OCI-LY7 (cell line): Measurements from ENCODE around the gene NAPB. TPM values are rescaled to one million over a fixed set of nuclear protein-coding genes. Genes with fewer than 3 reads are reported as not detected.

ENCODE experiments used
- BruUV-seq: library from RNA; stranded (reverse); fragments of 400-500 nt; replicated peaks from 2 replicates; lab custom pipeline; 2021; lab: Mats Ljungman, UMichigan
- CTCF ChIA-PET: fragments of 300-600 bp; sonication (Branson Sonifier 250); formaldehyde crosslinking; loops from one replicate; lab custom pipeline; 2022; ENCODE audit warnings: antibody characterized with exemption; ENCODE audit not compliant: unreplicated experiment; lab: Charles Lee
- POLR2A ChIA-PET: fragments of 300-600 bp; sonication (Branson Sonifier 250); formaldehyde crosslinking; loops from one replicate; lab custom pipeline; 2022; ENCODE audit warnings: antibody characterized with exemption; lab: Charles Lee
- DNase-seq: peaks from one replicate; pipeline ENCODE4 v3.0.0-alpha.2; 2015; ENCODE audit warnings: low spot score
- H2AFZ ChIP-seq: fragments of 200-600 bp; sonication (generic), shearing (Covaris generic); 2 replicates; pipeline ENCODE4 v1.6.1; 2014; ENCODE audit warnings: mild to moderate bottlenecking, antibody characterized with exemption, low read length, moderate library complexity
- H3K27ac ChIP-seq: fragments of 200-600 bp; sonication (generic); 2 replicates; pipeline ENCODE4 v1.5.1; 2014; ENCODE audit warnings: mixed run types, low read depth, mild to moderate bottlenecking, moderate library complexity, low read length, inconsistent platforms; ENCODE audit not compliant: poor library complexity, severe bottlenecking
- H3K36me3 ChIP-seq: fragments of 200-600 bp; sonication (generic); 2 replicates; pipeline ENCODE4 v1.6.1; 2014; ENCODE audit warnings: mild to moderate bottlenecking, antibody characterized with exemption, low read length, moderate library complexity, mixed read lengths; ENCODE audit not compliant: insufficient read depth
- H3K4me1 ChIP-seq: fragments of 200-600 bp; sonication (generic); 2 replicates; pipeline ENCODE4 v1.5.1; 2014; ENCODE audit warnings: mild to moderate bottlenecking, low read length; ENCODE audit not compliant: insufficient read depth, poor library complexity, severe bottlenecking
- H3K4me2 ChIP-seq: fragments of 200-600 bp; sonication (generic); 2 replicates; pipeline ENCODE4 v1.6.1; 2014; ENCODE audit warnings: mild to moderate bottlenecking, low read length
- H3K4me3 ChIP-seq: fragments of 200-600 bp; sonication (generic); 2 replicates; pipeline ENCODE4 v1.5.1; 2014; ENCODE audit warnings: mild to moderate bottlenecking, low read depth, low read length; ENCODE audit not compliant: poor library complexity, severe bottlenecking
- H3K79me2 ChIP-seq: fragments of 200-600 bp; sonication (generic); 2 replicates; pipeline ENCODE4 v1.6.1; 2016; ENCODE audit warnings: low read depth, mild to moderate bottlenecking, low read length, moderate library complexity, mixed read lengths; ENCODE audit not compliant: insufficient read depth
- H3K9me2 ChIP-seq: fragments of 200-600 bp; sonication (generic); 2 replicates; pipeline ENCODE4 v1.6.1; 2016; ENCODE audit warnings: mild to moderate bottlenecking, low read length, mixed read lengths; ENCODE audit not compliant: insufficient read depth
- H3K9me3 ChIP-seq: fragments of 200-600 bp; sonication (generic); 2 replicates; pipeline ENCODE4 v1.6.1; 2014; ENCODE audit warnings: mild to moderate bottlenecking, mixed run types, low read length, mixed read lengths
- H4K20me1 ChIP-seq: fragments of 200-600 bp; sonication (generic); 2 replicates; pipeline ENCODE4 v1.6.1; 2014; ENCODE audit warnings: mild to moderate bottlenecking, antibody characterized with exemption, low read length, moderate library complexity, mixed read lengths; ENCODE audit not compliant: insufficient read depth
- EZH2phosphoT487 ChIP-seq: fragments of 200-600 bp; sonication (generic); IDR thresholded peaks from 2 replicates; pipeline ENCODE4 v1.6.1; 2018; ENCODE audit warnings: low read depth, borderline replicate concordance, mild to moderate bottlenecking, mixed run types, antibody characterized with exemption, low read length, moderate library complexity, mixed read lengths
- intact Hi-C: fragments of 100-400 bp; cut with micrococcal nuclease; formaldehyde crosslinking; loops from one replicate; pipeline ENCODE4 v1.10.0; 2022; ENCODE audit not compliant: unreplicated experiment
- total RNA-seq, 2 experiments: library from RNA; depleted of rRNA in 1 of 2; stranded (reverse); fragments of >200 nt in 1 of 2; shearing (Covaris generic) in 1 of 2; gene quantifications; 2 replicates each; pipeline ENCODE4 v1.2.3, GENCODE V29; 2014 to 2022
- TF ChIP-seq, protein P1 (sequence below): fragments of 200-600 bp; sonication (generic); conservative IDR thresholded peaks from 2 replicates; pipeline ENCODE4 v1.5.1; 2014; ENCODE audit warnings: mild to moderate bottlenecking, antibody characterized with exemption, low read length, moderate library complexity, mixed read lengths

NAPB gene
- total RNA-seq, 2 experiments from 2014 or later = 9.3 to 12.1 TPM

DNA sequence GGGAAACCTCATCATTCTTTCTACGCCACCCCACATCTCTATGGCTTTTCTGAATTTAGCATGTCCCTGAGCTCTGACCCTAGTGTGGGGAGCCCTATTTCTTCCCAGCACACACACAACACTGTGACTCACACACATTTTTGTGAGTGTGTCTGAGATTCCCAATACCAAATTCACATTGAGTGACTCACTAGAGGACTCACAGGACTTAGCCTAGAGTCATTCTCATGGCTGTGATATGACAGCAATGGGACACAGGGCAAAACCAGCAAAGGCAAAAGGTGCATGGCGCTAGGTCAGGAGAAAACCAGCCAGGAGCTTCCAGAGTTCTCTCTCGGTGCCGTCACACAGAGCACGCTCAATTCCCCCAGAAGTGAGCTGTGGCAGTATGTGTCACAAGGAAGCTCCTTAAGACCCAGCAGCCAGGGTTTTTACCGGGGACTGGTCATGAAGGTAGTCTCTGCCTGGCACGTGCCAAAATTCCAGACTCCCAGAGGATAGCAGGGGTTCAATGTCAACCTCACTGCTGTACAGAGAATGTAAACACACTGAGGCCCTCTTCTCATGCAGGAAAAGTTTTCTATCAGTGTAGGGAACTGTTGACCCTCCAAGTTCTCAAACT, 24.4 kb upstream of the NAPB start:
- Histone ChIP-seq H3K36me3 (no peaks in the 10 kb centered on the region), H3K9me3 (no peaks in the 10 kb centered on the region), H2AFZ (no peak overlapping the region), H3K4me1 (no peaks in the 10 kb centered on the region), H3K79me2 (no peaks in the 10 kb centered on the region), H3K9me2 (no peaks in the 10 kb centered on the region), H3K27ac (no peak overlapping the region), H4K20me1 (no peaks in the 10 kb centered on the region), H3K4me2 (no peak overlapping the region), H3K4me3 (no peak overlapping the region)
- TF ChIP-seq, protein P1, sequence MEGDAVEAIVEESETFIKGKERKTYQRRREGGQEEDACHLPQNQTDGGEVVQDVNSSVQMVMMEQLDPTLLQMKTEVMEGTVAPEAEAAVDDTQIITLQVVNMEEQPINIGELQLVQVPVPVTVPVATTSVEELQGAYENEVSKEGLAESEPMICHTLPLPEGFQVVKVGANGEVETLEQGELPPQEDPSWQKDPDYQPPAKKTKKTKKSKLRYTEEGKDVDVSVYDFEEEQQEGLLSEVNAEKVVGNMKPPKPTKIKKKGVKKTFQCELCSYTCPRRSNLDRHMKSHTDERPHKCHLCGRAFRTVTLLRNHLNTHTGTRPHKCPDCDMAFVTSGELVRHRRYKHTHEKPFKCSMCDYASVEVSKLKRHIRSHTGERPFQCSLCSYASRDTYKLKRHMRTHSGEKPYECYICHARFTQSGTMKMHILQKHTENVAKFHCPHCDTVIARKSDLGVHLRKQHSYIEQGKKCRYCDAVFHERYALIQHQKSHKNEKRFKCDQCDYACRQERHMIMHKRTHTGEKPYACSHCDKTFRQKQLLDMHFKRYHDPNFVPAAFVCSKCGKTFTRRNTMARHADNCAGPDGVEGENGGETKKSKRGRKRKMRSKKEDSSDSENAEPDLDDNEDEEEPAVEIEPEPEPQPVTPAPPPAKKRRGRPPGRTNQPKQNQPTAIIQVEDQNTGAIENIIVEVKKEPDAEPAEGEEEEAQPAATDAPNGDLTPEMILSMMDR = no peak
- TF ChIP-seq EZH2phosphoT487 = no peak
- intact Hi-C loops = no loop called here
- BruUV-seq = no TSS peak
- no peak for DNase-seq
- ChIA-PET CTCF (no interaction called here), POLR2A (interaction anchor here (0.7 kb wide), 1 partner anchor 231 kb away, joined by 4 read pairs; no protein-coding TSS in a partner anchor)

DNA sequence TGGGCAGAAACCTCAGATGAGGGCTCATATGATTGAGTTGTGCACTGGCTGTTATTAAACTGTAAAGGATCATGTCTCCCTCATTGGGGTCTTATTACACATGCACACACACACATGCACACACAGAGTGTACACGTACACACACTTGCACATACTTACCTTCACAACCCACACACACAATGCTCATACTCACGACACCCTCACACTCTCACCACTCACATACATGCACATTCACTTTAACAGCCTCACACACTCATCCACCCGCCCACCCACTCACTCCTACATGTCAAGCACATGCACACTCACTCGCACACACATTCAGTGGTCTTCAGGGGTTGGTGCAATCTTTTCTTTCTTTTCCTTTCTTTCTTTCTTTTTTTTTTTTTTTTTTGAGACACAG, 23.6 kb upstream of the NAPB start:
- no peak overlapping the region for H3K4me3 ChIP-seq
- ChIA-PET POLR2A (interaction anchor here (0.7 kb wide), 1 partner anchor 232 kb away, joined by 4 read pairs; no protein-coding TSS in a partner anchor), CTCF (no interaction called here)
- no peaks in the 10 kb centered on the region for H3K36me3 ChIP-seq
- H3K79me2 ChIP-seq = no peaks in the 10 kb centered on the region
- no peak overlapping the region for H3K27ac ChIP-seq
- no peak for TF ChIP-seq EZH2phosphoT487
- TF ChIP-seq, protein P1 = no peak
- H2AFZ ChIP-seq = no peak overlapping the region
- no TSS peak for BruUV-seq
- no peaks in the 10 kb centered on the region for H3K4me1 ChIP-seq
- no peaks in the 10 kb centered on the region for H4K20me1 ChIP-seq
- no peak overlapping the region for H3K4me2 ChIP-seq
- no peaks in the 10 kb centered on the region for H3K9me3 ChIP-seq
- no peaks in the 10 kb centered on the region for H3K9me2 ChIP-seq
- DNase-seq = no peak
- intact Hi-C loops = no loop called here

DNA sequence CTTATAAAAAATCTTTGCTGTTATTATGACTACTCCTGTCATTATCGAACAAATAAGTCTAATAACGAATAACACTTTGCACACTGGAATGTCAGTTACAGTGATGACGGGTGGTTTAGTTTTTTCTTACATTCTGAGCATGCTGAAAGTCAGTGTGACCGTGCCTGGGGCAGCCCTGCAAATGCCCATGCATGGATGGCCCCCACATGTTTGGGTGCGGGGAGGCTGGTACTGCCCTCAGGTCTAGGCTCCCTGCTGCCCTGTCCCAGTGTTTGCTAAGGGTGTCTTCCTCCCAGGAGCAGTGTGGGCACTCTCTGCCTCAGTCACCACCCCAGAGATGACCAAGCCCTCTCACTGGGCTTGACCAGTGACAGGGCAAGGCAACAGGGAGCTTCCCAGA, 21.1 kb upstream of the NAPB start:
- CTCF ChIA-PET = no interaction called here
- H3K4me1 ChIP-seq = no peaks in the 10 kb centered on the region
- H3K4me2 ChIP-seq = no peak overlapping the region
- no peak overlapping the region for H3K27ac ChIP-seq
- no peak overlapping the region for H3K4me3 ChIP-seq
- TF ChIP-seq, protein P1 = no peak
- no peak for TF ChIP-seq EZH2phosphoT487
- no peaks in the 10 kb centered on the region for H3K9me3 ChIP-seq
- POLR2A ChIA-PET = interaction anchor here (1.0 kb wide), 1 partner anchor 161 kb away, joined by 3 read pairs; no protein-coding TSS in a partner anchor
- no peak for DNase-seq
- no peak overlapping the region for H2AFZ ChIP-seq
- H4K20me1 ChIP-seq = no peaks in the 10 kb centered on the region
- no peaks in the 10 kb centered on the region for H3K36me3 ChIP-seq
- no peaks in the 10 kb centered on the region for H3K79me2 ChIP-seq
- BruUV-seq = no TSS peak
- intact Hi-C loops = loop anchor here (1.0 kb wide), 1 partner anchor 164 kb away; no protein-coding TSS in a partner anchor
- no peaks in the 10 kb centered on the region for H3K9me2 ChIP-seq
